HG03469 (cell line): Measurements from ENCODE around the gene PAQR5.
"Not testable (repeated sequence)": the region's sequence is repeated elsewhere in the genome, so short reads cannot be mapped to it uniquely, and the experiment has no call there.

ENCODE experiments used
- ATAC-seq: cut with Tn5 transposase; IDR thresholded peaks from one replicate; pipeline ENCODE4 v1.9.1; 2021; ENCODE audit warnings: mild to moderate bottlenecking, moderate library complexity, moderate number of reproducible peaks; ENCODE audit not compliant: unreplicated experiment

Gene PAQR5

DNA sequence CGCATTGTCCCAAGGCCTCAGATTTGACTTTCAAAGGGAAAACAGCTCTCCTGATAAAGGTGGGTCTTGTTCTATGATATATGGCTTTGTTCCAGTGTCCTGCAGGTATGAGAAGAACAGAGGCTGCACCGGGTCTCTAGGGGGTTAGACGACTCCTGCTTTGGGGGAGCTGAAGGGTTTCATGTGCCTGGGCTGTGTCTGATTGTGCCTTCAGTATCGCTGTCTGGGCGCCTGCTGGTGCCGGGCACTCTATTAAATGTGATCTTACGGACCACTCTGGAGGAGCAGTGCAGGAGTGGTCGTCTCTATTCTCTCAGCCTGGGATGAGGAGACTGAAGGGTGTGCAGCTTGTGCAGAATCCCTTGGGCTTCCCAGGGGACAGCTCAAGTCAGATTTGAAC is 16.0 kb downstream of the PAQR5 start:
- ATAC-seq, result no peak

DNA sequence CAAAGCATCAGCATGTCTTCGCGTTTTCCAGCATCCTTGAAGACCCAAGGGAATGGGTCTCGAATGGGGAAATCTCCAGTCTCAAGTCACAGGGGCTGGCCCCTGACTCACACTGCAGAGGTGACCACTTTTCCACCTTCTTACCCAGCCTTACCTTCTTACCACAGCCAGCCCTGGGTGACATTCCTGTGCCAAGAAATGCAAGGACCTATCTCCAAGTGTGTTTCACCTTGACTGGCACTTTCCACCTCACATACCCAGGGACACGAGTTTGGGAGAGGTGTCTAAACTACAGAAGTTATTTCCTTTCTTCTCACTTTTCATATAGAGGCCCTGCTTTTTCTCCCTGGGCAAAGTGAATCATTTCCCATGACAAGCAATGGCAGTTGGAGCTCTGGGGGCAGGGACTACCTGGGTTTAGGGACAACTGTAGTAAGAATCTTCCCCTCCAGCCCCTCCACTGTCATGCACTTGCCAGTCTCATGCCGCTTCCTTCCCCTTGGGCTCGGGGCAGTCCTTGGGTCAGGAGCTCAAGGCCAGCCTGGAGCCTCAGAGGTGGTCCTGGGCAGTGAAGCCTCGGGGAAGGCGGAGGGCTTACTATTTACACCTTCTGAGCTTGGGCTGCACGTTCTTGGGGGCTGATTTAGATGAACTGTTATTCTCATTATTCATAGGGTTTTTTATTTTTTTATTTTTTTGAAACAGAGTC is 16.8 kb downstream of the PAQR5 start:
- ATAC-seq, result no peak

DNA sequence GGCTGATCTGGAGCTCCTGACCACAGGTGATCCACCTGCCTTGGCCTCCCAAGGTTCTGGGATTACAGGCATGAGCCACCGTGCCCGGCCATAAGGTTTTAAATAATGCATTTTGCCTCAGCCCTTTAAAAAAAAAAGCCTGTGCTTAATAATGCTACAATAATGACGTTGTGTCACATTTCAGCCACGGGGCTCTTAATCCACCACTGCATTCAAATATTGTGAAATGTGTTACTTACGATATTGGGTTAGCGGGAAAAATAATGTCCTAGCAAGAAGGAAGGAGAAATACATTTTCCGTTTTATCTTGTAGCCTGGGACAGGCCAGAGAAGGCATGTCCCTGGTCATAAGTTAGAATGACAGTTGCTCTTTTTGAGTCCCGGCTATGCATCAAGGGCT is 17.6 kb downstream of the PAQR5 start:
- ATAC-seq, result no peak

DNA sequence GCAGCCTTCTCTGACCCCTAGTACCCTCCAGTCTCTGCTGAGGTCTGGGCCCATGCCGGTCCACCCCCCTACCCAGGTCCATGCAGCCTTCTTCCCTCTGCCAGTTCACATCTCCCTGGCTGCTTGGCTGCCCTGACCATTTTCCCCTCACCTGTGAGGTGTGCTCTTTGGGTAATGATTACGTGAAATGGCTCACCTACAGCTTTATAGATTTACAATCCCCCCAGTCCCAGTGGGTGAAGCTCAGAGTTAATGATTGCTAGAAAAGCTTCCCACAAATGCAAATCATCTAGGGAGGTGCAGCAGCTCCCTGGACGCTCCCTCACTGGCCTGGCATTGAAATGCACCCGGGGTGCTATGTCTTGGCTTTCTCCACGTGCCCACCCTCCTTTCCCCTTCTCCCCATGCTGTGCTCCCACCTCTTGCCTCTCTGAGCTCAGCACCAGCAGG is 18.7 kb downstream of the PAQR5 start:
- ATAC-seq, result no peak

DNA sequence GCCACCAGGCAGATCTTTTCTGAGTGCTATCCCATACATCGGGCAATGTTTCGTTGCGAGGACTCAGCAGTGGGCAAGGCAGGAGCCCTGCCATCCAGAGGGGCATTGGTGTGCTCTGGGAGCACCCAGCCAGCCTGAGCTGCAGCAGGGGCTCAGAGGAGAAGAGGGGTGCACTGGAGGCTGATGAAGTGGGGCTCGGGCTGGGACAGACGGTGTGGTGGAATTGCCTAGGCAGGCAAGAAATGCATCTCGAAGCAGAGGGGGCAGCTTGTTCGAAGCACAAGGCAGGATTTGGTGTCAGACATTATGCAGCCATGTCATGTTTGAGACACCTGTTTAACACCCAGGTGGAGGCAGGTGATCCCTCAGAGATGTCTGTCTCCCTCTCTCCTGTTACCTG is 19.3 kb downstream of the PAQR5 start:
- no peak for ATAC-seq

DNA sequence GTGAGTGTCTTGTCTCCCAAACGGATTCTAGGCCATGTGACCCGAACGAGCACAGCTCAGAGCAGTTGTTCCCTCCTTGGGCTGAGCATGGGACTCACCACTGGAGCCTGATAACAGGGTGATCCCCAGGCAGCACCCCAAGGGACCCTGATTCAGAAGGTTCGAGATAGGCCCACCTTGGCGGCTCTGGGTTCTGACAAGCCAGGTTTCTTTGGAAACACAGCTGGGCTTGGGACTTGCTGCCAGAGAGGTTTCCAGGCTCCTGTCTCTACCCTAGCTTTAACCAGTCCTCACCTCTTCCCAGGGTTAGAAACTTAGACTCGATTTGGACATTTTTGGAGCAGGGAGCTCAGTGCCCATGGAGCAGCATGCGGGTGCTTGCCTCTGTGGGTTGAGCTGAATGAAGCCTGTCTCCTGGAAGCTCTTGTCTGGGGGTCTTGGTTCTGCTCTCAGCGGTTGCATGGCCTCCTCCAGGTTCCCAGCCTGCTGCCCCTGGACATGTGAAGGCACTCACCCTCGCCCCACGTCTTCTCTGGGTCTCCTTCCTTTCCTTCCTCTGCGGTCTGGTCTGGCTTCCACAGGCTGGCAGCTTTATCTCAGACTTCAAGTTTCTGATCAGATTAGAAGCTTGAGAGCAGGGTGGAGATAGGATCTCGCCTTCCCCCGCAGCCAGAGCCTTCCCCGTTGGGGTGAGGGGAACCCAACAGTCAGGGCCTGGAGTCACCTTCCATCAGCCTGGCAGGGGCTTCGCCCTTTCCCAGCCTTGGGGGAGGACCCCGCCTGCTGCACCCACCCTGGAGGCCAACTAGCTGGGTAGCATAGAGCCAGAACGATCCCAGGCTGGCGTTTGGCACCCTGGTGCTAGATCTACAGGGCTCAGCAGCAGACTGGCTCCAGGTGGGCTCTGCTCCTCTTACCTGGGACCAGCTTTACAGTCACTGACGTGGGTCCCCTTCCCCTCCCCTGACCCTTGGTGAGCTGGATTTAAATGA is 21.0 kb downstream of the PAQR5 start:
- ATAC-seq, result no peak

DNA sequence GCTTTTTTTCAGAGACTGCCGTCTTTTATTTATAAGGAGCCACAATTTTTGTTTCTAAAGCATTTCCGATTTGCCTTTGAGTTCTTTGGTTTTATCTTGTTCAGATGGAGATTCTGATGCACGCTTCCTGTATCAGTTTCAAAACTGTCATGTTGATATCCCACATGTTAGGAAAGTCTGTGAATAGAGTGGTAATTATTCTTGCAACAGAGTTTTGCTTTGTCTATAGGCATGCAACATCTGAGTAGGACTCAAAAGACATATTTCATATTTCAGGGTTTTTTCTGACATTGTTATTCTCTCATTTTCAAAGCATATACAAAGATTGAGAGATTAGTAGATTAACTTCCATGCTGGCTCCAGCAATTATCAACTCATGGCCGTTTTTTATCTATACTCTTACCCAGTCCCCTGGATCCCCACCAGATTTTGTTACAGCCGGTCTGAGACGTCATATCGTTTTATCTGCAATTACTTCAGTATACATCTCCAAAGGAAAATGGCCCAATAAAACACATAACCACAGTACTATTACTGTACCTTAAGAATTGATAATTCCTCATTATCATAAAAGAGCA is 22.4 kb downstream of the PAQR5 start:
- no peak for ATAC-seq

DNA sequence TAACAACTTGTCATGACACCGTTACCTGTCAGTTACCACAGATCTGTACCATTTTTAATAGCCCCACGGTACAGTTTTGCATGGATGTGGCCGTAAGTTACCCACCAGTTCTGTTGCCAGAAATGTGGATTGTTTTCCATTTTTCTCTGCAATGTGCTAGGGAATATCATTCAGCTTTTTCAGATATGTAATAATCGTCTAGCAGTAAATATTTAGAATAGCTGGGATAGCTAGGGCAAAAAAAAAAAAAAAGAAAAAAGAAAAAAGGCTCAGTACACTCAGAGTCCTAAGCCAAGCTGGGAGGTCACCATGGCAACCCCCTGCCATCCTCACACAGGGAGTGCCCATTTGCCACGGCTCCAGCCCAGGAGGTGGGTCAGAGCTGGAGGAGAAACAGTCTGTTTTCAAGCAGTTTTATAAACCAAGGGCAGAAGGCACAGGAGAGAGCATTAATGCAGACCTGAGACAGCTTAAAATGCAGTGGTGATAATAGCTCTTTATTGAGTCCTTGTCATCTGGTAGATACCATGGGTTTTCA is 25.2 kb downstream of the PAQR5 start:
- ATAC-seq, result no peak

DNA sequence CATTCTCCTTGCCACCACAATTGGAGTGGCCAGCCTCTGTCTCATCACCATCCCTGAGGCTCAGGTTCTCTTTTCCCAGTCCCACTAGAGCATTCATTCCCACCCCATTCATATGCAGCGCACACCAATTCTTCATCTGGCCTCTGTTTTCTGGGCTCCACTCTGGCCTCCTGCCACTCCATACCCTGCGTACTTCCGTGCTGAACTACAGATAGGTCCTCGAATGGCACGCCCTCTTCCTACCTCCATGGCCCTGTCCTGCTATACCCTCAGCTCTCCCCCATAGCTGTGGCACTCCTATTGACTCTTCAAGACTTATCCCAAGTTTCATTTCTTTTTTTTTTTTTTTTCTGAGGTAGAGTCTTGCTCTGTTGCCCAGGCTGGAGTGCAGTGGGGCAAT is 25.9 kb downstream of the PAQR5 start:
- no peak for ATAC-seq

DNA sequence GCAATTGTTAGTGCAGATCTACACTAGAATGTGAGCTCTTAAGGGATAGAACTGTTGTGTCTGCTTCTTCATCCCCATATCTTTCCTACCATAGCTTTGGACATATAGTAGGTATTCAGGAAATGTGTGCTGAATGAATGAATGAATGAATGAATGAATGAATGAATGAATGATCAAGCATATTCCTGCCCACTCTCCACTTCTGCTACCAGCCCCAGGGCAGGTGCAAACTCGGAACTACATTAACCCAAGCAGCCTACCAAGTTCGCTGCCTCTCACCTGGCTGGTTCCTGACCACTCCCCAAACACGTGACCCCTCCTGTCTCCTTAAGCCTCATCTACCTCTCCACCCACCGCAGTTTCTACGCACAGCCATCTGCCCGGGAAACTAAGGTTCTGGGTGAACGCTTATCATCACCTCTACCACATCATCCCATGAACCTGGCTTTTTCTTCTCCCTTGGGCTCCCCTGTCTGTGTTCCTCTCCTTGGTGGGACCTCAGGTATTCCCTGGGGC is 26.8 kb downstream of the PAQR5 start:
- no peak for ATAC-seq

DNA sequence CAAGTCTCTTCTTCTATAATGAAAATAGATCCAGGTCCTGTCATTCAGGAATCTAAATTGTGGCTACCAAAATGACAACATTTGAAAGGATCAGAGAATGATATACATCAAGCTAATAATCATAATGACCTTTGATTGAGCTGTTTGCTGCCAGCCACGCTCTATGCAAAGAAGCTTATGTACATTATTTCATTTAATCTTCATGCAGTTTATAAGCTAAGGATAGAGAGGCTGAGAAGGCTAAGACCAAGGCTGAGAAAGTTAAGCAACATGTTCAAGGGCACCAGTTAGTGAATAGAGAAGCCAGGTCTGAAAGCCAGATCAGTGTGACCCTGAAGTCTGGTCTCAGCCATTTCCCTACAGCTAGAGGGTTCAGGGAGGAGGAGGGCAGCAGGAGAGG is 29.4 kb downstream of the PAQR5 start:
- no peak for ATAC-seq

DNA sequence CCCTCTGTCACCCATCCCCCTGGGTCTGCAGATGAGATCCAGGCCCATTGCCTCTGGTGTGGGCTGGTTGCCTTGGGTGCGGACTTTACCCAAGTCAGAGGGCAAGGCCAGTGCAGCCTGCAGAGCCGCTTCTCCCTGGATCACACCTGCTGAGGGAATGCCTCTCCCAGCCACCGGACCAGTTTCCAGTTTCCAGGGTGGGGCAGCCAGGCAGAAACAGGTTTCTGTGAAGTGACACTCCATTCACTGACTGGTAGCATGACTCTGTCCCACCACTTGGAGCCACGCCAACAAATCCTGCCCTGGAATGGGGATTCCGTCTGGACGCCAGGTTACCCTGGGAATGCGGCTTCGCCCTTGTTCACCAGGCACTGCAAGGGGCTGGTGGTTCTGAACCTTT is 30.0 kb downstream of the PAQR5 start:
- ATAC-seq, result no peak

DNA sequence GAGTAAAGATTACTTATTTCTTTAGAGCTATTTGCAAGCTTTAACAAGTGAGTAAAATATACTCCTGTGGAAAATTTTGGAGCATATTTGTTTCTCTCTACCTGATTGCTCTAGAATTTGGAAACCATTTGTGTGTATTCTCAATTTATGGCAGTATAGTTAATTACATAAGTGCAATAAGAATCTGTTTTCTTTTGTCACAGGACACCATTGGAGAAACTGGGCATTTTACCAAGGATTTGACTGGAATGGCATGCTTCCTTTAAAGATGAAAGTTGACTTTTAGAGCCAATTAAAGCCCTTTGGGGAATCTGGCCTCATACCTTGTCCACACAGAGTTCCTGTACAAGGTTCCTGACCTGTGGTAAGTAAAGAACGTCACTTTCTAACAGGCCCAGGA is 38.4 kb downstream of the PAQR5 start:
- ATAC-seq, result no peak

DNA sequence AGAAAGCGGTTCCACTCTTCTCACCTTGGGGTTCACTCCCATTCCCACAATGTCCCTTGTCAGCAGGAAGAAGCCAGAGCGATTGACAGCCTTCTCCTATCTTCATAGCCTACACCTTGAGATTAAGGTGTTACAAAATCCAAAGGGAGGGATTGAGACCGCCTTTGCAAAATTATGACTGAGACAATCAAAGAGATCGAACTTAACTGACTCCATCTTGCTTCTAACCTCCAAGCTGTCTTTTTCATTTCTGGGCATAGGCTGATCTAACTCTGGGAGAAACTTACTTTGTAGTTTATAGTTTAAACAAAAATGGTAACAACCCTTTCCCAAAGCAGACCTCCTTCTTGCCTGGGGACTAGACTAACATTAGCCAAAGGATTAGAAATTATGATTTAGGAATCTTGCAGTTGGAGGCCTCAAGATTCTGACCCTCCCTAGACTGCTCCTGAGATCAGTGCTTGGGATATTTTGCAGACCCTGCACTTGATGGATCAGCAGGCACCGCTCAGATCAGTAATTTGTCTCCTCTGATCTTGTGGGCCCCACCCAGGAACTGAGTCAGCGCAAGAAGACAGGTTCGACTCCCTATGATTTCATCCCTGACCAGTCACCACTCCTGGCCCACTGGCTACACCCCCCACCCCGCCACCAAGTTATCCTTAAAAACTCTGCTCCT is 40.0 kb downstream of the PAQR5 start:
- ATAC-seq, result no peak

DNA sequence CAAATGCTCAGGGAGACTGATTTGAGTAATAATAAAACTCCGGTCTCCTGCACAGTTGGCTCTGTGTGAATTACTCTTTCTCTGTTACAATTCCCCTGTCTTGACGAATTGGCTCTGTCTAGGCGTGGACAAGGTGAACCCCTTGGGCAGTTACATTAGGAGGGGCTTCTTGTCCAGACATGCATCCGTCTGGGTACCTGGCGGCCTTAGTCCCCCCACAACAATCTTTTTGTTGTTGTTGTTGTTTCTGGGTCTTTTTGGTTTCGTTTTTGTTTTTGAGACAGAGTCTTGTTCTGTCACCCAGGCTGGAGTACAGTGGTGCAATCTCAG is 40.5 kb downstream of the PAQR5 start:
- ATAC-seq, result not testable (repeated sequence)

DNA sequence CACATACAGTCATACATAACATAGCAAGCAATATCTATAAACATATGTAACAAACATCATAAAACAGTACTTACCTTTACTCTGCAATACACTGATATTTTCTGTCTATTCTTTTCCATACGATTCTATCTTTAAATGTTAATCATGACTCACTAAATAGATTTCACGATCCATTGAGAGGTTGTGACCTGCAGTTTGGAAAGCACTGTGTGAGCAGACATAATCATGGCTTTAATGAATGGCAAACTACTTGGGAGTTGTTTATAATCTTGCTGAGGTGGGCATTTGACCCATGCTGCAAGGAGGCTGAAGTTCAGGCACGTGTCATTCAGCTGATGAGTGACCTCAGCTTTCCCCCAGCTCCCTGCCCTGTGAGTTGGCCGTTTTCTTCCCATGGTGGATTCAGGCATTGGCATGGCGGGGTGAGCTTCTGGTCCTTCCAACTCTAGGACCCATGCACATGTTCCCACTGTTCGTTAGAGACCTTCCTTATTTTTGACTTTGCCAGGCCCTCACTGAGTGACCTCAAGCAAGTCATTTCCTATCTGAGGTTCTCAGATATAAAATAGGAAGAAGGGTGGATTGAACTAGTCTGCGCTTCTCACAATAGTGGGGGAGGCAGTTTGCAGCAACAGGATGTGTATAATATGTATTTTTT is 41.7 kb downstream of the PAQR5 start:
- ATAC-seq, result no peak

DNA sequence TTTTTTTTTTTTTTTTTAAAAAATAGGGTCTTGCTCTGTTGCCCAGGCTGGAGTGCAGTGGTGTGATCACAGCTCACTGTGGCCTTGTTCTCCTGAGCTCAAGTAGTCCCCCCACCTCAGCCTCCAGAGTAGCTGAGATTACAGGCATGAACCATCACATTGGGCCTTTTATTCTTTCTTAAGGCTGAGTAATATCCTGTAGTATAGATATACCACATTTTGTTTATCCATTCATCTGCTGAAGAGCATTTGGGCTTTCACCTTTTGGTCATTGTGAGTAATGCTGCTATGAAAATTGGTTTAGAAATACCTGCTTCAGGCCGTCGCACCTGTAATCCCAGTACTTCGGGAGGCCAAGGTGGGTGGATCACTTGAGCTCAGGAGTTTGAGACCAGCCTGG is 42.6 kb downstream of the PAQR5 start:
- no peak for ATAC-seq

DNA sequence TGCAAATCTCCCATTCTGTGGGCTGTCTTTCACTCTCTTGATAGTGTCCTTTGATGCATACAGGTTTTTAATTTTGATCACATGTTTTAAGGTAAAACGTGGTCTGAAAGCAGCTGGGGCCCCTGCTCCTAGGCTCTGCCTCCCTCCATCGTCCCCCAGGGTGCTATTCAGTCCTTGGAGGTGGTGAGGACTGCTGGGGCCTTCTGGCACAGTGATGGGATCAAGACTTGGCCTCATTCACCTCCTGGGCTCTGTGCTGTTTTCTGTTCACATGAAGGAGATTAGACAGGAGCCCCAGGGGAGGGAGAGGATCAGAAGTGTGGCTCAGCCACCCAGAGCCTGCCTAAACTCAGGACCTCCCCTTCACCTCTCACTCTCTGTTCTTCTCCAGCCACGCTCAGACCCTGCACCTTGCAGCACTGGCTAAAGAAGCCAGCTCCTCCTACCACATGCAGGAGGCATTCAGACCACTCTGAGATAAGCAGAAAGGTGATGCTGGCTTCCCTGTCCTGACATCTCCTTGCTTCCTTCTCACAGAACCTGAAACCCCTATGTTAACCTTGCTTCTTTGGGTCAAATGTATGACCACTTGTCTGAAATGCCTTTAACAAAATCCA is 43.9 kb downstream of the PAQR5 start:
- no peak for ATAC-seq

DNA sequence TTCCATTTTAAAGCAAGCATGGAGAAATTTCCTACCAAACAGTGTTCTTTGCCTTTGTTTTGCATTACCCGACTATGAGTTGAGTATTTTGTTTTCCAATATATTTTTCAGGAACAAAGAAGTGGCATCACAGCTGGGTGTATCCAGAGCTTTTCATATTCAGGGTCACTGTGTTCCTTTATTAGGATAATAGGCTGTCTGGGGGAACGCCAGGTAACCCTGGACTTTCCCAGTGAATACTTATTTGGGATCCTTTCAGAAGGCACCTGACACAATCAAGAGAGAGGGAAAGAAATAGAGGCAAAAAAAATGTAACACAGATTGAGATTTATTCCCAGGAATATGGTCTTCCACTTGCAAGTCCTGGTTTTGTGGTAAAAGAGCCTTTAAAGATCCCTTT is 44.4 kb downstream of the PAQR5 start:
- no peak for ATAC-seq

DNA sequence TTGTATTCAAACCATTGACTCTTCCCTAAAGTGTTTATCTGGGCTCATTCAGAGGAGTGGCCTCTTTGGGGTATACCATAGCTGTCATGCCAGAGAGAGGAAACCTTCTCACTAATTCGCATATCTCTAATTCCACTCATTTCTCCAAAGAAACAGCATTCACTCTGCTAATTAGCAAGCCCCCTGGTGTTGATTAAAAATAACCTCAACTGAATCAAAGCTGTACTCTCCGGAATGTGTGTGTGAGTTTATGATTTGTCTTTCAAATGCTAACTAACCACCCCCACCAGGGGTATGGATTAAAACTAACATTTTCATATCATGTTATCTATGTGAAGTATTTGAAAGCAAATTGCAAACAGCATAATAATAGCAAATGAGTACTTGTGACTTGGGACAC is 45.5 kb downstream of the PAQR5 start:
- ATAC-seq, result no peak
